Fibroblast of mammary gland (primary cell): ENCODE measurements around the gene SMARCAL1.

Experiments used
- DNase-seq: peaks from one replicate; pipeline ENCODE4 v3.0.0-alpha.2; 2010; ENCODE audit warnings: low read depth
- H3K4me3 ChIP-seq: 2 replicates; pipeline ENCODE4 v1.5.1; 2011; ENCODE audit warnings: low read depth, mild to moderate bottlenecking, low read length, moderate library complexity; ENCODE audit not compliant: control insufficient read depth
- CTCF ChIP-seq: conservative IDR thresholded peaks from 2 replicates; pipeline ENCODE4 v1.5.1; 2011; ENCODE audit warnings: low read depth, low read length, inconsistent platforms; ENCODE audit not compliant: control insufficient read depth, insufficient read depth

The SMARCAL1 gene

GRCh38 chr2:216469661-216470060 lies 57.4 kb downstream of the SMARCAL1 start:
- no peak for TF ChIP-seq CTCF
- DNase-seq = no peak
- H3K4me3 ChIP-seq = no peak overlapping the region

- no peak for DNase-seq
- no peak overlapping the region for H3K4me3 ChIP-seq
- TF ChIP-seq CTCF = no peak
These were observed 60.9 kb downstream of the SMARCAL1 start for GRCh38 chr2:216473187-216473586.

GRCh38 chr2:216474925-216475670 lies 62.8 kb downstream of the SMARCAL1 start:
- TF ChIP-seq CTCF = no peak
- no peak overlapping the region for H3K4me3 ChIP-seq
- DNase-seq = no peak

GRCh38 chr2:216475767-216476166 lies 63.5 kb downstream of the SMARCAL1 start:
- DNase-seq = no peak
- H3K4me3 ChIP-seq = no peak overlapping the region
- TF ChIP-seq CTCF = no peak

- no peak overlapping the region for H3K4me3 ChIP-seq
- DNase-seq = no peak
- TF ChIP-seq CTCF = no peak
These were observed 65.2 kb downstream of the SMARCAL1 start for GRCh38 chr2:216477283-216478035.

- DNase-seq = peak; percentile 70
- TF ChIP-seq CTCF = no peak
- H3K4me3 ChIP-seq = no peak overlapping the region
These were observed 65.9 kb downstream of the SMARCAL1 start for GRCh38 chr2:216478151-216478550.
